GM19025 (cell line): ENCODE measurements around the gene MRPL20.
A peak's percentile ranks its signal among the peaks of the same experiment; 100 is the strongest.
"Not testable (repeated sequence)": the region's sequence is repeated elsewhere in the genome, so short reads cannot be mapped to it uniquely, and the experiment has no call there.

Experiments used
- ATAC-seq: cut with Tn5 transposase; IDR thresholded peaks from one replicate; pipeline ENCODE4 v1.9.1; 2021; ENCODE audit warnings: mild to moderate bottlenecking, low read depth, moderate library complexity; ENCODE audit not compliant: unreplicated experiment

Gene MRPL20

GRCh38 chr1:1406821-1407635 lies at the start of gene MRPL20:
Gene MRPL20 (minus strand): TSS chr1:1407293. CDS start chr1:1407217, 76 bp downstream.
- ATAC-seq, result peak; percentile 88

- not testable (repeated sequence) for ATAC-seq
Observed at GRCh38 chr1:1456683-1457255, 49.7 kb upstream of the MRPL20 start.

- not testable (repeated sequence) for ATAC-seq
Observed at GRCh38 chr1:1455934-1456333, 48.8 kb upstream of the MRPL20 start.

DNA sequence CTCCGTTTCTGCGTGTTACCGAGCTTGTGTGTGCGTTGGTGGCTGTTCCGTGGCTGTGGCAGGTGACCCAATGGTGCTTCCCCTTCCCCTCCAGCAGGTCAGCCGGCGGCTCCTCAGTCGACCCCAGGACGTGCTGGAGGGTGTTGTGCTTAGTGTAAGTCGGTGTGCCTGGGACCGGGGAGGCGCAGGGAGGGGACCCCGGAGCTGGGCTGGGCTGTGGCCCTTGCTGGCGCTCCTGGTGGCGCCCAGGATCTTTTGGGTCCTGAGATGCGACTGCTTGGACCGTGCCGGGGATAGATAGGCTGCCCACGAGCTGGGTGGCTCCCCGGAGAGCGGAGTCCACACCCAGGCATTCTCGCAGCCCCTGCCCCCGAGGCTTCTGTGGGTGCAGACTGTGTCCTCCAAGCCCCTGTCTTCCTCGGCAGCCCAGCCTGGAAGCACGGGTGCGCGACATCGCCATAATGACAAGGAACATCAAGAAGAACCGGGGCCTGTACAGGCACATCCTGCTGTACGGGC lies 48.3 kb upstream of the MRPL20 start:
- no peak for ATAC-seq

DNA sequence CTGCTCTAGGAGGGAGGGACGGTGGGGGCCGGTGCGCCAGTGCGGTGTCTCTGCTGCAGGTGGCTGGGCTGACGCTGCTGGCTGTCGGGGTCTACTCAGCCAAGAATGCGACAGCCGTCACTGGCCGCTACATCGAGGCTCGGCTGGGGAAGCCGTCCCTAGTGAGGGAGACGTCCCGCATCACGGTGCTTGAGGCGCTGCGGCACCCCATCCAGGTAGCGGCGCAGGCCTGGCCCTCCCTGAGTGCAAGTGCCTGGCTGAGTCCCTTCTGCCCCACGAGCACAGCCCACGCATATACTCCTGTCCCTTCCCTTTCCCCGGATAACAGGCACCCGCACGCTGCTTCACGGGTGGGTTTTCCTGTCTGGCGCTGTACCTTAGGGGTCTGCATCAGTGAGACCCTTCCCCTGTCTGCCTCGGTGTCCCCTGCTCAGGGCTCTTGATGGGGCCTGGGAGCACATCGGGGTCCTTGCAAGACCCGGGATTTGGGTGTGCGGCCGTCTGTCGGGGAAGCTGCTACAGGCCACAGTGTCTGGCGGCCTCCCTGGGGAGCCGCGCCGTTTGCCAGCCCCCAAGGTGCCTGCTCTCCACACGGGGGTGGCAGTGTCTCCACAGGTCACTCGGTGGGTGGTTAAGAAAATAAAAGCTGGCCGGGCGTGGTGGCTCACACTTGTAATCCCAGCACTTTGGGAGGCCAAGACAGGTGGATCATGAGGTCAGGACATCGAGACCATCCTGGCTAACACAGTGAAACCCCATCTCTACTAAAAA lies 47.4 kb upstream of the MRPL20 start:
- not testable (repeated sequence) for ATAC-seq

GRCh38 chr1:1452882-1453281 lies 45.8 kb upstream of the MRPL20 start:
- no peak for ATAC-seq

- not testable (repeated sequence) for ATAC-seq
Observed at GRCh38 chr1:1452365-1452739, 45.3 kb upstream of the MRPL20 start.

DNA sequence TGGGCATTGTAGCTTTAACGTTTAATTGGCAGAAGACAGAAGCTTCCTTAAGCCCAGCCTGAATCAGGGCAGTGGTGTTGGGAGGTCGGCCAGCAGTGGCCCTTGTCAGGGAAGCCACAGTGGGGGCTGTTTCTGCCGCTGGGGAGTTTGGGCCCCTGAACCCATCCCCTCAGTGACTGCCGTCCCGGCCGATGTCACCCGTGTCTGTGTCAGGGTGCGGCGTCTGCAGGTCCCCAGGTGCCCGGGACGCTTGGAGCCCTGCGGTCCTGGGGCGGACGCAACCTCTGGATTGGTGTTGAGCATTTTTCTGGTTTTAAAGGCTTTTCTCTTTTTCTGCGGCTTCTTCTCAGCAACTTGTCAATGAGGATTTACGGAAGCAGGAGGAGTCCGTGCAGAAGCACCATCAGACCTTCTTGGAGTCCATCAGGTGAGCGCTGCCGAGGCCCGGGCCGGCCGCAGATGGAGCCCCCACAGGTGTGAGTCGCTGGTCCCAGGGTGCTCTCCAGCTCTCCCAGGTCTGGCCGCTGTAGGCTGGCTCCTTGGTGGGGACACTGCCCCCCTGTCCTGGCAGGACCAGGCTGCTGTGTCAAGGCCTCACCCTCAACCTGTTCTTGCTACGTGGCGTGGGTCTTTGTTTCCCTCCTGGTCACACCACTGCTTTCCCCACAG lies 44.7 kb upstream of the MRPL20 start:
- no peak for ATAC-seq

GRCh38 chr1:1450616-1451015 lies 43.5 kb upstream of the MRPL20 start:
- not testable (repeated sequence) for ATAC-seq

GRCh38 chr1:1449099-1449739 lies 42.1 kb upstream of the MRPL20 start, which contains the start of gene ATAD3C:
Gene ATAD3C (plus strand): TSS chr1:1449689. CDS start chr1:1450684, 995 bp downstream.
- no peak for ATAC-seq

GRCh38 chr1:1446631-1447030 lies 39.5 kb upstream of the MRPL20 start:
- not testable (repeated sequence) for ATAC-seq

DNA sequence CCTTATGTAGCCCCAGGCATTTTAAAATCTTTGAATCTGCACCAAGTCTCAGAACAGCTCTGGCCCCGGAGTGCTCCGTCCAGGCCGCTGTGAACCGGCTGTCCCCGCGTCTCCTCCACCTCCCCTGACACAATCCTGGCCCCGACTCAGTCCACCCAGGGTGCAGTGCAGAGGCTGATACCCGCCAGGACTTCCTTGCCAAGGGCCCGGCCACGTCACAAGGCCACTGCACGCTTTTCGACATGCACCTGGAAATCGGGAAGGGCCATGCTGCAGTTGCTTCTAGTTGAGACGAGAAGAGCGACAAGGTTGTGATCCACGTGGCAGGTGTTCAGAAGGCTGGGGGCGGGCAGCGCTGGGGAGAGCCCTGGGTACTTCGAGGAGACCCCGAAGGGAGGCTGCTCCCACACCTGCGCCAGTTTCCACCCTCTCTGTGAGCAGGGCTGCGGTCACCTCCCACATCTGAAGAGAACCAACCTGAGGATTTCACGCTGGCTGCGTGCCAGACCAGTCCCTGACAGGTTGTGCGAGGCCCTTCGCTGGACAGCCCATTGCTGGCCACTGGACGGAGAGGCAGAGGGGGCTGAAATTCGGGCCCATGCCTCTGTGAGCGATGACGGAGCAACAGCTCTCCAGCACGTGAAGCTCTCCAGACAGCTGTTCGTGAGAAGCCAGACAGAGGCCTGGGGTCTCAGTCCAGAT lies 35.1 kb upstream of the MRPL20 start:
- ATAC-seq, result no peak

DNA sequence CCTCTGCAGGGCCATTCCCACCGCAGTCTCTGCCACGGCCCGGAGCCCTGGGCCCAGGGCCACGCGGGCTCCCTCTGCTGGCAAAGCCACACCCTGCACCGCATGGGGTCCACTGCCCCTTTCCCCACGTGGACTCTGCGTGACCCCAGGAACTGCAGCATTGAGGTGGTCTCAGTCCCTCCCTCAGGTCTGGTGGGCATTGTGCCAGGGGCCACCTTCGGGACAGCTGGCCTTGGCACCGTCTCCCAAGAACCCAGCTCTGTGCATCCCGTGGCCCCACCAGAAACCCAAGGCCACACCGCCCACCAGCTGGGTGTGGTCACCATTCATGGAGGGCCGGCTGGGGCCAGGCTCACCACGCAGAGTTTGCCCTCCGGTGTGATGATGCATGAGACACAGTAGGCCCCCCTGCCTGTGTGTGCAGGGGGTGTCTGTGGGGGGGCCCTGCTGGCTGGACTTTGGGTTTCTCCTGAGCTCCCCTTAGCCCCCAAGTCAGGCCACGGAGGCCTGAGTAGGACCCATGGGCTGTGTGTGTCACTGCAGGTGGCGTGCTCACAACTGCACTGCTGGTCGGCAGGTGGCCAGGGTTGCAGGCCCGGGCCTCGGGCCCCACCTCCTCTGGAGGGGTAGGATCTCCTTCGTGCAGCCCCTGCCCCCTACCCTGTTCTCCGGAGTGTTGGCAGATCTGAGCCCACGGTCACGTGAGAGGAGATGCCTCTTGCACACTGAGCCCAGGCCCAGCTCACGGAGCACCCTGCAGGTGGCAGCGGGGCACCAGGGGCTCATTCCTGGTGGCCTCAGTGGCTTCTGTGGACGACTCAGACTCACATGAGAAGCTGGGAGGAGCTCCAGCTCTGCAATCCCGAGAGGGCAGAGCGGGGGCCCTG lies 34.2 kb upstream of the MRPL20 start:
- no peak for ATAC-seq

- no peak for ATAC-seq
Observed at GRCh38 chr1:1440262-1441001, 33.3 kb upstream of the MRPL20 start.

- ATAC-seq, result no peak
Observed at GRCh38 chr1:1439546-1440261, 32.6 kb upstream of the MRPL20 start.

DNA sequence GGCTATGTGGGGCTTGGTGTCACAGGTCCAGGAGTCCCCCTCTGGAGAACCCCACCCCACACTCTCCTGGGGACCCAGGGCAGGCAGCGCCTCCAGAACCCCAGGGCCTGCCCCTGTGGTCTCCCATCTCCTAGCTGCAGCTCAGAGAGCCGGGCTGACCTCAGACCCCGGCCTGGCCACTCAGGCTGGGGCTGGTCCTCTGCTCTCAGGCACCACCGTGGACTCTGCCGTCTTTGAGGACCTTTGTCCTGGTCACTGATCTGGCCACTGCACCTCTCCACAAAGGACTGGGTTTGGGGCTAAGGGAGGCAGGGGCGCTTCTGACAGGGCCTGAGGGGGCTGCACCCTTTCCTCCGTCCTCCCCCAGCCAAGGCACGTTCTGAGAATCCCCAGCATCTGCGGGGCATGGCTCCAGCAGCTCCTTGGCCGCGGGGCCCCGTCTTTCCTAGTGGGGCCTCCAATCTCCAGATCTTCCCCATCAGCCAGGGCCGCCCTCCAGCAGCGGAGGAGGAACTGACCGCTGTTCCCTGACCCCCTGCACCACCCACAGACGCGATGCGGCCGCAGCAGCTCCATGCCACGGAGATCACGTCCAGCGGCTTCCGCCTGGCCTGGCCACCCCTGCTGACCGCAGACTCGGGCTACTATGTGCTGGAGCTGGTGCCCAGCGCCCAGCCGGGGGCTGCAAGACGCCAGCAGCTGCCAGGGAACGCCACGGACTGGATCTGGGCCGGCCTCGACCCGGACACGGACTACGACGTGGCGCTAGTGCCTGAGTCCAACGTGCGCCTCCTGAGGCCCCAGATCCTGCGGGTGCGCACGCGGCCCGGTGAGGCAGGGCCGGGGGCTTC lies 31.7 kb upstream of the MRPL20 start:
- no peak for ATAC-seq
